ENCODE measurements around the gene CYTH4.

DNA sequence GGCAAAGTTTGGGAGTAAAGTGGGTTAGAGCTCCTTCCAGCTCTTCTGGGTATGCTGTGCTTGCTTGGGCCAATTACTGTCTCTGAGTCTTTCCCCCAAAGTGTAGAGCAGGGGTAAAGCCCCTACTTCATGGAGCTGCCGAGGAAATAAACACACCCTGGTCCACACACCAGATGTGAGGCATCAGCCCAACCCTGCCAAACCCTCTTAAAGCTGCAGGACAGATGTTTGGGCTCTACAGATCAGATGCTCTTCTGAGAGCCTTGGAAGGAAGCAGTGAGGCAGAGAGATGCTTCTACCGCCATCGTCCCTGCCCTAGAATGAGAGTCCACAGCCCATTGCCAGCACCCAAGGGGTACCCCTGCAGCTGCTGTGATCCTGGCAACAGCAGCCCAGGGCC lies 80.3 kb downstream of the CYTH4 start:
- TF ChIP-seq, protein P1, sequence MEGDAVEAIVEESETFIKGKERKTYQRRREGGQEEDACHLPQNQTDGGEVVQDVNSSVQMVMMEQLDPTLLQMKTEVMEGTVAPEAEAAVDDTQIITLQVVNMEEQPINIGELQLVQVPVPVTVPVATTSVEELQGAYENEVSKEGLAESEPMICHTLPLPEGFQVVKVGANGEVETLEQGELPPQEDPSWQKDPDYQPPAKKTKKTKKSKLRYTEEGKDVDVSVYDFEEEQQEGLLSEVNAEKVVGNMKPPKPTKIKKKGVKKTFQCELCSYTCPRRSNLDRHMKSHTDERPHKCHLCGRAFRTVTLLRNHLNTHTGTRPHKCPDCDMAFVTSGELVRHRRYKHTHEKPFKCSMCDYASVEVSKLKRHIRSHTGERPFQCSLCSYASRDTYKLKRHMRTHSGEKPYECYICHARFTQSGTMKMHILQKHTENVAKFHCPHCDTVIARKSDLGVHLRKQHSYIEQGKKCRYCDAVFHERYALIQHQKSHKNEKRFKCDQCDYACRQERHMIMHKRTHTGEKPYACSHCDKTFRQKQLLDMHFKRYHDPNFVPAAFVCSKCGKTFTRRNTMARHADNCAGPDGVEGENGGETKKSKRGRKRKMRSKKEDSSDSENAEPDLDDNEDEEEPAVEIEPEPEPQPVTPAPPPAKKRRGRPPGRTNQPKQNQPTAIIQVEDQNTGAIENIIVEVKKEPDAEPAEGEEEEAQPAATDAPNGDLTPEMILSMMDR (IDR thresholded peaks at IDR 0.05): no peak
- no peak for TF ChIP-seq POLR2A (IDR thresholded peaks at IDR 0.05)
